Astrocyte of the hippocampus (primary cell): ENCODE results near the gene MFSD12.

Experiments used
- DNase-seq: peaks from one replicate; pipeline ENCODE4 v3.0.0; 2011; ENCODE audit warnings: low read depth, low spot score

MFSD12 gene

DNA sequence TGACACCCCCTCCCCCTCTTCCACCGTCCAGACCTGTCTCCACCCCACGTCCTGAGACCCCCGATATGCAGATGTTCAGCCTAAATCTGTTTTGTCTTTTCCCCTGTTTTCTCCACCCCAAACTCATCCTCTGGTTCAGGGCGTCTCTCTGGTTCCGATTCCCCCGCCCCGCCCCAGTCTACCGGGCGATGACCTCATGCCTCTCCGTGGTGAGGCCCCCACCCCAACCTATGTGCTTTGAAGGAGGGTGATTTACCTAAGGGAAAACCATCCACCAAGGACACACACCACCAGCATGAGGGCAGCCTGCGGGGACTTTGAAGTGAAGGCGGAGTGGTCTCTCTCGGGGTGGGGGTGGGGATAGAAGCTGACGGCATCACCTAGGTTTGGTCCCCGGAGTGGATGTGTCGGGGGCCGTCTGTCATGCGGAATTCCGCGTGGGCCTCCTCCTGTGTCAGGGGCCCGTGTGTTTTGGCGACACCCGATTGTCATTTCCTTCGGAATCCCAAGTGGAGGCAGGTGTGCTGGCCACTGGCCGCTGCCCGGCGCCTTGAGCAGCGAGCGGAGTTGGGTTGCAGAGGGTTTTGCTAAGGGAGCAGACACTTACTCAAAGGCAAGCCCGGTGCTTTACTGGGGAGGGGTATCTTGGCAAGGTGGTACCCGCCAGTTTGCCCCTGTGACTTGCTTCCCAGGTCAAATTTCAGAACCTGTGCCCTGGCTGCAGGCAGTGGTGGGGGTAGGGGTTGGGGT, 49.8 kb downstream of the MFSD12 start:
- peak; percentile 53 for DNase-seq

DNA sequence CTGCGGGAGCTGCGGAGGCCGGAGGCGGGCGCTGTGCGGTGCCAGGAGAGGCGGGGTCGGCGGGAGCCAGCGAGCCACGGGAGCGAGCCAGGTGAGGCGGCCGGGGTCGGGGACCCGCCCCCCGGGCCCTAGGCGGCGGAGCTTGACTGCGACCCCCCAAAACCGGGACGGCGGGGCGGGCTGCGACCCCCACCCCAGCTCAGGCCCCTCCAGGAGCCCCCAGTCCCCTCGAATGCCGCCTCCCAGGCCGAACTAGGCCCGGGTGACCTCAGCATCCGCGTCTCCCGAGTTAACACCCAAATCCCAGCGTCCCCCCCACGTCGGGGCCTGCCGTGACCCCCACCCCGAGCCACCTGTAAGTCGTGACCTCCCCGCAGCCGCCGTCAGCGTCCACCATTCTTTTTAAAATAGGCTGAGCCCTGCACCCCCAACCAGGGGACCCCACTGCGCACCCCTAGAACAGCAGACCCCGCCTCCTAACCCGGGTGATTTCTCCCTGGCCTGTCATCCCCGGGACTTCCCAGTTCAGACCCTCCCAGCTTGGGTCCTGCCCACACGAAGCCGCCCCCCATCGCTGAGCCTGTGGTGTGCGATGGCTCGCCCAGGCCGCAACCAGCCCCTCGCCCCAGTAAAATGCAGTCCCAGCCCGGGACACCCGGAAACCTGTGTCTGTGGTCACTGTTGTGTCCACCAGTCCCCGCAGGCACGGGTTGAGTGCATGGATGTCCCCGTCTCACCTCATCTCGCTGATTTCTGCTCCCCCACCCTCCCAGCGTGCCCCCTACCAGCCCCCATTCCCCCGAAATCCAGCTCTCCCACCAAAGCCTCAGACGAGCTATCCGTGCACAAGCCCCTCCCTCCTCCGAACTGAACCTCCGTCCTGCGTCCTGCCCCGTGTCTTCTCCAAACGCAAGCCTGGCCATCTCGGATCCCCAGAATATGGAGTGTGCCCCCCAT, 50.7 kb downstream of the MFSD12 start:
- DNase-seq = peak; percentile 41

DNA sequence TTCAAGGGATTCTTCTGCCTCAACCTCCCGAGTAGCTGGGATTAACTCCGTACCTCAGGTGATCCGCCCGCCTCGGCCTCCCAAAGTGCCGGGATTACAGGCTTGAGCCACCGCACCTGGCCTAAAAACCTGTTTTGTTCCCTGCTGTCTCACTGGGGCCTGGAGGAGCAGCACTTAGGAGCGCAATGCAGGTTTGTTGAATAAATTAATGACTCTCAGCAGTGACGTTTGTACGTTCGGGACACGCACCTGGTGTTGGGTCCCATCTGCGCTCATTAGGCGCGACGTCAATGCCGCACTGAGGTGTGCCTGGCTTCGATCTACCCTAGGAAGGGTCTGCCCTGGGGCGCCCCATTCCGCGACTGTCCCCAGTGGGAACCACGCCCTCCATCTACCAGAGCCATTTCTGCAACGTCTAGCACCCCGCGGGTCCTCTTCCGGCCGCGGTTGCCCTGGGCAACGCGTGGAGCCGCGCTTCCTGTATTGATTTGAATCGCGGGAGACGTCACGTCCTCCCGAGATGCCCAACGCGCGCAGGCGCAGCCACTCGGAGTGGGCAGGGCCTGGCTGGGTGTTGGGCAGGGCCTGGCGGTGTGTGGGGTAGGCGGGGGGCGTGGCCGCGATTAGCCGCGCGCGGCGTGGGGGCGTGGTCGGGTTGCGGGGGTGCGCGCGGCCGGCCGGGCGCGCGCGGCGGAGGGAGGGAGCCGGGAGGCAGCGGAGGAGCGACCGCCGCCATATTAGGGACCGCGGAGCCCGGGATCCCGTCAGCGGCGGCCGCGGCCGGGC, 51.6 kb downstream of the MFSD12 start, which contains the start of gene FZR1:
TSS of gene FZR1 (plus strand) at position 714 of the 786 bp plus-strand sequence. CDS start 16,679 bp downstream, outside the sequence.
- DNase-seq = peak; percentile 100

DNA sequence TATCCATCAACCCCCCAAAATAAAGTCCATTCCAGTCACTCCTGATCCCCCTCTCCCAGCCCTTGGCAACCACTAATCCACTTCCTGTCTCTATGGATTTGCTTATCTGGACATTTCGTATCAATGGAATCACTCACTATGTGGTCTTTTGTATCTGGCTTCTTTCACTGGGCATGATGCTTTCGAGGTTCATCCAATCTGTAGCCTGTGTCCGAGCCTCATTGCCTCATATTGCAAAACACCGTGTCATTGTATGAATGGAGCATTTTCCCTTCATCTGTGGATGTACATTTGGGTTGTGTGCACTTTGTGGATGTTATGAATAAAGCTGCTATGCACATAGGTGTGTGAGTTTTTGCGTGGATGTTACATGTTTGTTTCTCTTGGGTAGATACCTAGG, 52.7 kb downstream of the MFSD12 start:
- DNase-seq = no peak

DNA sequence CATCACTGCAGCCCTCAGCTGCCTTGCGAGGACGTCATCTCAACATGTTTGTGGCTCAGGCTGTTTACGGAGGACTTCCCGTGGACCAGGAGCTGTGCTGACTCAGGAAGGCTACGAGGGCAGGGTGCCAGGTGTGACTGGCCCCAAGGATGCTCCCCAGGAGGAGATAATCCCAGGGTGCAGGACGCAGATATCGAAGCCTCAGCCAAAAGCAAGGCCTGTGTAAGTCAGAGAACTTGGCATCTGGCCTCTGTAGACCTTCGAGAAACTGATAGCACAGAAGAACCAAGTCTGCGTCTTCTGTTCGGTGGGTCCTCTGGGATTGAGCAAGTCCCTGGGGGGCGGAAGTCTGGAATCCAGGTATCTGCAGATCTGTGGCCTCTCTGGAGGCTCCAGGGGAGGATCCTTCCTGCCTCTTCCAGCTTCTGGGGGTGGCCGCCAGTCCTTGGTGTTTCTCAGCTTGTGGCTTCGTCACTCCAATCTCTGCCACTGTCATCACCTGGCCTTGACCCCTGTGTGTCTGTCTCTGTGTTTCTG, 54.3 kb downstream of the MFSD12 start:
- no peak for DNase-seq

DNA sequence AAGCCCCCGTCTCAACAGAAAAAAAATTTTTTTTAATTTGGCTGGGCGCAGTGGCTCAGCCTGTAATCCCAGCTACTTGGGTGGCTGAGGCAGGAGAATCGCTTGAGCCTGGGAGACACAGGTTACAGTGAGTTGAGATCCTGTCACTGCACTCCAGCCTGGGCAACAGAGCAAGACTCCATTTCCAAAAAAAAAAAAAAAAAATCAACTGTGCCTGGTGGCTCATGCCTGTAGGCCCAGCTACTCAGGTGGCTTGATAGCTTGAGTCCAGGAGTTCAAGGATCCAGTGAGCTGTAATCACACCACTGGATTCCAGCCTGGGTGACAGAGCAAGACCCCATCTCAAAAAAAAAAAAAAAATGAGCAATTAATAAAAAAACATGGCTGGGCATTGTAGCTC, 55.6 kb downstream of the MFSD12 start:
- no peak for DNase-seq

DNA sequence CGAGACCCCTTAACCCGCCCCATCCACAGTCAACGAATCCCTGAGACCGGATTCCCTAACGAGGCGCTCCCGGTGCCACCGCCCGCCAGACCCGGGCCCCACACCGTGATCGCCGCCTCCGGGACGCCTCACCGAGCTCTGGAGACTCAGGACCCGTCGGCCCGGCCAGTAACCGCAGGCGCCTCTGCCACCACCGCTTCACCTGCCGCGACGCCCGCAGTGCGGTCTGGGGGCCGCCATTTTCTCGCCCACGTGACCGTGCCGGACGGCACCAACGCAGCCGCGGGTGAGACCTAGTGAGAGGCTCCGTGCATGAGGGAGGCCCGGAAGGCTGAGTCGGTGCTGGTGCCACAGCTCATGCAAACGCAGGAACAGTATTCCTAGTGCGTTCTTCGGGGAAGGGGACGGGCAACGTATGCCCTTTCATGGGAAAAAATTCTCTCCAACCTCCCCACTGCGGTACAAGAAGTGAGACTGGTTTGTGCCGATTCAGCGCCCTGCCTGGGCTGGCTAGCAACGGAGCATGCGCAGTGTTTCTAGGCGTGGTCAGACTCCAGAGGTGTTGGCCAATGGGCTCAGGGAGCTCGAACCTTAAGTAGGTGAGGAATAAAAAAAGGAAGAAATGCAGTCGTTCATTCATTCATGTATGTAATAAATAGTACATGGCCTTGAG, 56.8 kb downstream of the MFSD12 start, which contains the start of gene DOHH:
TSS of gene DOHH (minus strand) at position 246 of the 673 bp plus-strand sequence. CDS start 3,860 bp downstream, outside the sequence.
- DNase-seq = peak; percentile 99

DNA sequence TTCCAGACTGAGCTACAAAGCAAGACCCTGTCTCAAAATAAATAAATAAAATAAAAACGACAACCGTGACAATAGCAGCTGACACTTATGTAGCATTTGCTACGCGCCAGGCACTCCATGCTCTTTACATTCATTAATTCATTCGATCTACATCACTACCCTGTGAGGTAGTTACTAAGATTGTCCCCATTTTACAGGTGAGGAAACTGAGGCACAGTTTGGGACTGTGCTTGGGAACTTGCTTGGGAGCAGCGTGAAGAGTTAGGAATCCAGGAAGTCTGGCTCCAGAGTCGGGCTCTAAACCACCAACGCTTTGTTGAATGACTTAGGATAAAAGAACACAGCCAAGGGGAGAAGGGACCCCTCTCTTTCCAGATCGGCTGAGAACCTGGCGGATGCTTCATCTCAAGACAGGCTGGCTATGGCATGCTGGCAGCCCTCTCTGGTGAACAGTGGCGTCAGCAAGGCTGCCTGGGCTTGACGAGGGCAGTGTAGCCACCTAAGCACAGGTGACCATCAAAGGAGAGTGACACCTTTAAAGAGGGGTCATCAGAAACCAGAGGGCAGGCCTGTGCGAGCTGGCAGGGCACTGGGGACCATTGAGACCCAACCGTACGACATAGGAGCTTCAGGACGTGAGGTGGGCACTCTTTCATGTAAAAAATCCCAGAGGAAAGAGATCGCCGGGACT, 57.5 kb downstream of the MFSD12 start:
- no peak for DNase-seq

DNA sequence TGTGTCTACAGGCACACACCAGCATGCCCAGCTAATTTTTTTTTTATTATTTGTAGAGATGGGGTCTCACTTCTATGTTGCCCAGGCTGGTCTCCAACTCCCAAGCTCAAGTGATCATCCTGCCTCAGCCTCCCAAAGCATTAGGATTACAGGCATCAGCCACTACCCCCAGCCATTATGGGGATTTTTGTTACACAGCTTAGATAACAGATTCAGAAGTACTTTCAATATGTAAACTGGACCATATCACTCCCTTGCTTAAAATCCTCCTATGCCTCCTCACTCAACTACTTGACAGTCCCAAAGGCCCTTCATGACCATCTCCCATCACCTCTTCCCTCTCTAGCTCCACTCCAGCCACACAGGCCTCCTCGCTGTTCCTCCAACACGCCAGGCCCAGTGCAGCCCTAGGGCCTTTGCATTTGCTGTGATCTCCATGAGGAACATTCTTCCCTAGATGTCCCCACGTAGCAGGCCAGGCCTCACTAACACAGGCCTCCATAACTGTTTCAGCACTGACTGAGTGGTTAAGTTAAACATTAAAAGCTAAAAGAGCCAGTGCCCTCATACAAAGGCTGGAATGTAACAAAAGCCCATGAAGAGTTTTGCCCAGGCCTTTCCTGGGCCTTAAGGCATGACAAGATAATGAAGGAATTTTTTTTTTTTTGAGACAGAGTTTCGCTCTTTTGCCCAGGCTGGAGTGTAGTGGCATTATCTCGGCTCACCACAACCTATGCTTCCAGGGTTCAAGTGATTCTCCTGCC, 59.4 kb downstream of the MFSD12 start:
- no peak for DNase-seq

DNA sequence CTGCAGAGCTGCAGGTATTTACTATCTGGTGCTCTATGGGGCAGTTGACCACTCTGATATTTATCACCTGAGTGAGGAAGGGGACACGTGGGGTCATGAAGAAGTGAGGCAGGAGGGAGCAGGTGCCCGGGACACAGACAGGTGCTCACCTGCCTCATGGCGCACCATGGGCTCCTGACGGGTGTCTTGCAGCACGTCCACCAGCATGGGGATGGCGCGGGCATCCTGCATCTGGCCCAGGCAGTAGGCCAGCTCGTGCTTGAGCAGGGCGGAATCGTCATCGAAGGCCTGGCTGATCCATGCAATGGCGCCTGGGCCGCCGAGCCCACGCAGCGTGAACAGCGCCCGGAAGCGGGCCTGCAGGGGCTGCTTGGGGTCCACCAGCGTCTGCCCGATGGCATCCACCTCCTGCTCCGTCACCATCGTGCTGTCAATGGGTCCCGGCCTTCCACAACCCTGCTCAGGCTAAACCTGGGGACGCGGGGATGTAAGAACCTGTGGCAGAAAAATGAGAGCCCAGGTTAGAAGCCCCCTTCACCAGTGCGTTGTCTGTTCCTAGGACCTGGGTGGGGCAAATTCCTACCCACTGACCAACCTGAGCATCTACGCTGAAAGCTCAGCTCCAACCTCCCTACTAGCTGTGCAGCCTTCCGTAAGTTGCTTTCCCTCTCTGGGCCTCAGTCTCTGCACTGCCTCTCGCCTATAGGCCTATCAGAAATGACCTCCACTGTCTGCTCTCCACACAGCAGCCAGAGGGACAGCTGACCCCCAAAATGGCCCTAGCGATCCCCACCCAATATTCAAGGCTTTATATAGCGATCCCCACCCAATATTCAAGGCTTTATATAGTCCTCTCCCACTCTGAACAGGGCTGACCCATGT, 60.8 kb downstream of the MFSD12 start:
- DNase-seq = no peak

DNA sequence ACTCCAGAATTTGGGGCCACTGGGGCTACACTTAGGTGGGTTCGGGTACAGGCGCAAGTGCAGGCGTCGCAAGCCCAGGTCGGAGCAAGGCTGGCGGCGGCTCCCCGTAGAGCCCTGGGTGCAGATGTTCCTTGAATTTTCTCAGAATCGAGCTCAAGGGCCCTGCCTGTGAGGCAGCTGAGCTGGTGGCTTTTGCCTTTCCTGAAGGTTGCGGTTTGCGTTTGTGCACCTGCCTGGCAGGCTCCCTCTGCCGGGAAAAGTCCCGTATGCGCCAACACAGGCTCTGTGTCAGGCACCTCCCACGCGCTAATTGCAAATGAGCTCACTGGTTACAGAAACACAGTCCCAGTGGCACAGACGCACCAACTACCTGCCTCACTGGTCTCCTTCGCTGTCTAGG, 62.8 kb downstream of the MFSD12 start:
- no peak for DNase-seq
